Liver (tissue), 9 donors: ENCODE measurements around the gene WDFY3. TPM values are rescaled to one million over a fixed set of nuclear protein-coding genes. Genes with fewer than 3 reads are reported as not detected.

Experiments used
- DNase-seq: peaks from one replicate; pipeline ENCODE4 v3.0.0-alpha.2; 2017; ENCODE audit warnings: low spot score
- H3K27ac ChIP-seq, 2 donors: one replicate each; pipeline ENCODE4 v1.7.0; 2013; ENCODE audit warnings: inconsistent platforms in 2 of 2, low read length in 2 of 2, control low read depth in 1 of 2, low read depth in 1 of 2, mild to moderate bottlenecking in 1 of 2
- H3K27me3 ChIP-seq, 4 donors: one replicate each; pipeline versions ENCODE4 v1.6.1 to v1.7.0; 2013; ENCODE audit warnings: low read length in 3 of 4, inconsistent platforms in 1 of 4, mild to moderate bottlenecking in 1 of 4, moderate library complexity in 1 of 4; ENCODE audit not compliant: control insufficient read depth in 4 of 4, insufficient read depth in 4 of 4
- H3K36me3 ChIP-seq, 4 donors: one replicate each; pipeline versions ENCODE4 v1.6.1 to v1.7.0; 2013; ENCODE audit warnings: low read length in 3 of 4, mild to moderate bottlenecking in 3 of 4, low read depth in 1 of 4, moderate library complexity in 1 of 4; ENCODE audit not compliant: control insufficient read depth in 4 of 4, insufficient read depth in 3 of 4
- H3K4me1 ChIP-seq, 4 donors: one replicate each; pipeline versions ENCODE4 v1.6.1 to v1.7.0; 2013; ENCODE audit warnings: low read length in 3 of 4, mild to moderate bottlenecking in 3 of 4, moderate library complexity in 1 of 4; ENCODE audit not compliant: control insufficient read depth in 4 of 4, insufficient read depth in 4 of 4
- H3K4me3 ChIP-seq, 3 donors: one replicate each; pipeline versions ENCODE4 v1.6.1 to v1.7.0; 2013; ENCODE audit warnings: low read length in 3 of 3, control low read depth in 1 of 3, low read depth in 1 of 3, mild to moderate bottlenecking in 1 of 3
- H3K9ac ChIP-seq, 2 donors: one replicate each; pipeline ENCODE4 v1.7.0; 2013; ENCODE audit warnings: low read length in 2 of 2, mild to moderate bottlenecking in 2 of 2, moderate library complexity in 2 of 2, control low read depth in 1 of 2, low read depth in 1 of 2
- H3K9me3 ChIP-seq, 4 donors: one replicate each; pipeline versions ENCODE4 v1.6.1 to v1.7.0; 2013; ENCODE audit warnings: low read length in 3 of 4; ENCODE audit not compliant: control insufficient read depth in 4 of 4
- ATF3 ChIP-seq: IDR thresholded peaks from 2 replicates; pipeline ENCODE4 v1.6.1; 2016; ENCODE audit warnings: antibody characterized with exemption
- CTCF ChIP-seq: fragments of 150-350 bp; IDR thresholded peaks from 2 replicates; pipeline ENCODE4 v1.5.1; 2017; ENCODE audit warnings: improper control_type of control experiment, low read depth, low read length; ENCODE audit not compliant: missing input control
- EGR1 ChIP-seq, 2 donors: IDR thresholded peaks; 2 replicates each; pipeline ENCODE4 v1.6.1; 2016 to 2018; ENCODE audit warnings: antibody characterized with exemption in 2 of 2, low read depth in 2 of 2
- FOXA1 ChIP-seq: IDR thresholded peaks from 2 replicates; pipeline ENCODE4 v1.6.1; 2016; ENCODE audit warnings: antibody characterized with exemption
- FOXA2 ChIP-seq: IDR thresholded peaks from 2 replicates; pipeline ENCODE4 v1.6.1; 2016; ENCODE audit warnings: antibody characterized with exemption
- GABPA ChIP-seq, 2 donors: IDR thresholded peaks in 1 of 2; conservative IDR thresholded peaks in 1 of 2; 2 replicates each; pipeline ENCODE4 v1.6.1; 2016; ENCODE audit warnings: antibody characterized with exemption in 2 of 2, mild to moderate bottlenecking in 1 of 2, moderate library complexity in 1 of 2
- HNF4G ChIP-seq: IDR thresholded peaks from 2 replicates; pipeline ENCODE4 v1.6.1; 2016; ENCODE audit warnings: antibody characterized with exemption
- JUND ChIP-seq, 2 donors: IDR thresholded peaks; 2 replicates each; pipeline ENCODE4 v1.6.1; 2016; ENCODE audit warnings: antibody characterized with exemption in 2 of 2
- MAX ChIP-seq: IDR thresholded peaks from 2 replicates; pipeline ENCODE4 v1.6.1; 2016; ENCODE audit warnings: antibody characterized with exemption
- RAD21 ChIP-seq, 2 donors: IDR thresholded peaks; 2 replicates each; pipeline ENCODE4 v1.6.1; 2016; ENCODE audit warnings: antibody characterized with exemption in 2 of 2, mild to moderate bottlenecking in 2 of 2
- REST ChIP-seq: IDR thresholded peaks from 2 replicates; pipeline ENCODE4 v1.6.1; 2016; ENCODE audit warnings: antibody characterized with exemption, mild to moderate bottlenecking
- RXRA ChIP-seq, 2 donors: IDR thresholded peaks; 2 replicates each; pipeline ENCODE4 v1.6.1; 2017 to 2018; ENCODE audit warnings: antibody characterized with exemption in 2 of 2, mild to moderate bottlenecking in 1 of 2
- SP1 ChIP-seq: IDR thresholded peaks from 2 replicates; pipeline ENCODE4 v1.6.1; 2018; ENCODE audit warnings: antibody characterized with exemption, mild to moderate bottlenecking
- TAF1 ChIP-seq: conservative IDR thresholded peaks from 2 replicates; pipeline ENCODE4 v1.6.1; 2016; ENCODE audit warnings: antibody characterized with exemption, mild to moderate bottlenecking
- ZBTB33 ChIP-seq: IDR thresholded peaks from 2 replicates; pipeline ENCODE4 v1.6.1; 2016; ENCODE audit warnings: antibody characterized with exemption
- WGBS: extraction: QIAGEN DNeasy Blood & Tissue Kit; methylation state at CpG from one replicate; pipeline ENCODE4 v1.1.7; 2013; 5-methylcytosine and 5-hydroxymethylcytosine counted together
- polyA plus RNA-seq, 2 donors: library from polyadenylated mRNA; stranded (reverse) in 1 of 2; unstranded in 1 of 2; fragments of 200-250 nt in 1 of 2; fragments of >200 nt in 1 of 2; fragmentation: Nextera tagmentation in 1 of 2; extraction: Ambion mirVana in 1 of 2; gene quantifications; one replicate each; pipeline versions ENCODE4 v1.2.1 to v1.2.3, GENCODE V29; 2013 to 2015
- total RNA-seq, 2 donors: library from RNA; depleted of rRNA; stranded (reverse); fragments of >200 nt; gene quantifications; one replicate each; pipeline ENCODE4 v1.2.3, GENCODE V29; 2014
- donor health status: healthy.
- donor health status: healthy.
- donor health status: healthy.
- donor health status: healthy.
- donor health status: healthy.

The WDFY3 gene
- total and polyA plus RNA-seq, 4 donors: 3.2 to 50.5 (median 19.2) TPM

GRCh38 chr4:84786478-84786877 is 180.0 kb downstream of the WDFY3 start:
- peaks cover 7 to 49% (median 39%) of the 10 kb centered on the region in 4 donors for H3K36me3 ChIP-seq
- WGBS: 99% methylated on average over 1 of the region's 1 CpG
- TF ChIP-seq ATF3: no peak
- TF ChIP-seq REST: no peak
- TF ChIP-seq CTCF: no peak
- TF ChIP-seq EGR1 (IDR thresholded peaks at IDR 0.05; ENCODE audit: low read depth in 2 of 2): no peak
- no peak for TF ChIP-seq HNF4G
- TF ChIP-seq FOXA2: no peak
- TF ChIP-seq RXRA (IDR thresholded peaks at IDR 0.05): no peak
- no peak for TF ChIP-seq RAD21 (IDR thresholded peaks at IDR 0.05)
- no peak for TF ChIP-seq TAF1
- no peak for TF ChIP-seq FOXA1
- no peak for TF ChIP-seq GABPA (IDR thresholded peaks at IDR 0.05 in 1 of 2, conservative IDR thresholded peaks at IDR 0.05 in 1 of 2)
- no peak for TF ChIP-seq JUND (IDR thresholded peaks at IDR 0.05)
- TF ChIP-seq SP1: no peak
- TF ChIP-seq MAX: no peak
- no peak for TF ChIP-seq ZBTB33
- H3K27ac ChIP-seq: no peak overlapping the region
- no peak overlapping the region for H3K4me3 ChIP-seq
- H3K27me3 ChIP-seq: no peaks in the 10 kb centered on the region
- no peaks in the 10 kb centered on the region for H3K4me1 ChIP-seq
- H3K9me3 ChIP-seq: no peaks in the 10 kb centered on the region
- H3K9ac ChIP-seq: no peak overlapping the region
- DNase-seq: no peak

GRCh38 chr4:84782517-84782916 is 184.0 kb downstream of the WDFY3 start:
- no peaks in the 10 kb centered on the region for H3K27me3 ChIP-seq
- peaks cover 10 to 58% (median 43%) of the 10 kb centered on the region in 4 donors for H3K36me3 ChIP-seq
- H3K9me3 ChIP-seq: no peaks in the 10 kb centered on the region
- H3K4me1 ChIP-seq: no peaks in the 10 kb centered on the region
- TF ChIP-seq RXRA (IDR thresholded peaks at IDR 0.05) (no peak), MAX (no peak), JUND (IDR thresholded peaks at IDR 0.05) (no peak), REST (no peak)
- H3K27ac ChIP-seq: no peak overlapping the region
- H3K4me3 ChIP-seq: no peak overlapping the region
- DNase-seq: no peak
- WGBS: 97% methylated on average over 4 of the region's 4 CpGs
- no peak overlapping the region for H3K9ac ChIP-seq
